OCI-LY7 (cell line): Measurements from ENCODE around the gene GALNTL6. TPM values are rescaled to one million over a fixed set of nuclear protein-coding genes. Genes with fewer than 3 reads are reported as not detected.

Experiments
- BruUV-seq: library from RNA; stranded (reverse); fragments of 400-500 nt; replicated peaks from 2 replicates; lab custom pipeline; 2021; lab: Mats Ljungman, UMichigan
- CTCF ChIA-PET: fragments of 300-600 bp; sonication (Branson Sonifier 250); formaldehyde crosslinking; loops from one replicate; lab custom pipeline; 2022; ENCODE audit warnings: antibody characterized with exemption; ENCODE audit not compliant: unreplicated experiment; lab: Charles Lee
- POLR2A ChIA-PET: fragments of 300-600 bp; sonication (Branson Sonifier 250); formaldehyde crosslinking; loops from one replicate; lab custom pipeline; 2022; ENCODE audit warnings: antibody characterized with exemption; lab: Charles Lee
- DNase-seq: peaks from one replicate; pipeline ENCODE4 v3.0.0-alpha.2; 2015; ENCODE audit warnings: low spot score
- H2AFZ ChIP-seq: fragments of 200-600 bp; sonication (generic), shearing (Covaris generic); 2 replicates; pipeline ENCODE4 v1.6.1; 2014; ENCODE audit warnings: mild to moderate bottlenecking, antibody characterized with exemption, low read length, moderate library complexity
- H3K27ac ChIP-seq: fragments of 200-600 bp; sonication (generic); 2 replicates; pipeline ENCODE4 v1.5.1; 2014; ENCODE audit warnings: mixed run types, low read depth, mild to moderate bottlenecking, moderate library complexity, low read length, inconsistent platforms; ENCODE audit not compliant: poor library complexity, severe bottlenecking
- H3K36me3 ChIP-seq: fragments of 200-600 bp; sonication (generic); 2 replicates; pipeline ENCODE4 v1.6.1; 2014; ENCODE audit warnings: mild to moderate bottlenecking, antibody characterized with exemption, low read length, moderate library complexity, mixed read lengths; ENCODE audit not compliant: insufficient read depth
- H3K4me1 ChIP-seq: fragments of 200-600 bp; sonication (generic); 2 replicates; pipeline ENCODE4 v1.5.1; 2014; ENCODE audit warnings: mild to moderate bottlenecking, low read length; ENCODE audit not compliant: insufficient read depth, poor library complexity, severe bottlenecking
- H3K4me2 ChIP-seq: fragments of 200-600 bp; sonication (generic); 2 replicates; pipeline ENCODE4 v1.6.1; 2014; ENCODE audit warnings: mild to moderate bottlenecking, low read length
- H3K4me3 ChIP-seq: fragments of 200-600 bp; sonication (generic); 2 replicates; pipeline ENCODE4 v1.5.1; 2014; ENCODE audit warnings: mild to moderate bottlenecking, low read depth, low read length; ENCODE audit not compliant: poor library complexity, severe bottlenecking
- H3K79me2 ChIP-seq: fragments of 200-600 bp; sonication (generic); 2 replicates; pipeline ENCODE4 v1.6.1; 2016; ENCODE audit warnings: low read depth, mild to moderate bottlenecking, low read length, moderate library complexity, mixed read lengths; ENCODE audit not compliant: insufficient read depth
- H3K9me2 ChIP-seq: fragments of 200-600 bp; sonication (generic); 2 replicates; pipeline ENCODE4 v1.6.1; 2016; ENCODE audit warnings: mild to moderate bottlenecking, low read length, mixed read lengths; ENCODE audit not compliant: insufficient read depth
- H3K9me3 ChIP-seq: fragments of 200-600 bp; sonication (generic); 2 replicates; pipeline ENCODE4 v1.6.1; 2014; ENCODE audit warnings: mild to moderate bottlenecking, mixed run types, low read length, mixed read lengths
- H4K20me1 ChIP-seq: fragments of 200-600 bp; sonication (generic); 2 replicates; pipeline ENCODE4 v1.6.1; 2014; ENCODE audit warnings: mild to moderate bottlenecking, antibody characterized with exemption, low read length, moderate library complexity, mixed read lengths; ENCODE audit not compliant: insufficient read depth
- EZH2phosphoT487 ChIP-seq: fragments of 200-600 bp; sonication (generic); IDR thresholded peaks from 2 replicates; pipeline ENCODE4 v1.6.1; 2018; ENCODE audit warnings: low read depth, borderline replicate concordance, mild to moderate bottlenecking, mixed run types, antibody characterized with exemption, low read length, moderate library complexity, mixed read lengths
- intact Hi-C: fragments of 100-400 bp; cut with micrococcal nuclease; formaldehyde crosslinking; loops from one replicate; pipeline ENCODE4 v1.10.0; 2022; ENCODE audit not compliant: unreplicated experiment
- total RNA-seq, 2 experiments: library from RNA; depleted of rRNA in 1 of 2; stranded (reverse); fragments of >200 nt in 1 of 2; shearing (Covaris generic) in 1 of 2; gene quantifications; 2 replicates each; pipeline ENCODE4 v1.2.3, GENCODE V29; 2014 to 2022
- TF ChIP-seq, protein P1 (sequence below): fragments of 200-600 bp; sonication (generic); conservative IDR thresholded peaks from 2 replicates; pipeline ENCODE4 v1.5.1; 2014; ENCODE audit warnings: mild to moderate bottlenecking, antibody characterized with exemption, low read length, moderate library complexity, mixed read lengths

The GALNTL6 gene
- total RNA-seq, 2 experiments from 2014 or later = not detected

- ChIA-PET POLR2A (no interaction called here), CTCF (no interaction called here)
- H4K20me1 ChIP-seq = no peaks in the 10 kb centered on the region
- no peaks in the 10 kb centered on the region for H3K9me2 ChIP-seq
- H3K79me2 ChIP-seq = no peaks in the 10 kb centered on the region
- no TSS peak for BruUV-seq
- no peak for DNase-seq
- no peak overlapping the region for H2AFZ ChIP-seq
- TF ChIP-seq, protein P1, sequence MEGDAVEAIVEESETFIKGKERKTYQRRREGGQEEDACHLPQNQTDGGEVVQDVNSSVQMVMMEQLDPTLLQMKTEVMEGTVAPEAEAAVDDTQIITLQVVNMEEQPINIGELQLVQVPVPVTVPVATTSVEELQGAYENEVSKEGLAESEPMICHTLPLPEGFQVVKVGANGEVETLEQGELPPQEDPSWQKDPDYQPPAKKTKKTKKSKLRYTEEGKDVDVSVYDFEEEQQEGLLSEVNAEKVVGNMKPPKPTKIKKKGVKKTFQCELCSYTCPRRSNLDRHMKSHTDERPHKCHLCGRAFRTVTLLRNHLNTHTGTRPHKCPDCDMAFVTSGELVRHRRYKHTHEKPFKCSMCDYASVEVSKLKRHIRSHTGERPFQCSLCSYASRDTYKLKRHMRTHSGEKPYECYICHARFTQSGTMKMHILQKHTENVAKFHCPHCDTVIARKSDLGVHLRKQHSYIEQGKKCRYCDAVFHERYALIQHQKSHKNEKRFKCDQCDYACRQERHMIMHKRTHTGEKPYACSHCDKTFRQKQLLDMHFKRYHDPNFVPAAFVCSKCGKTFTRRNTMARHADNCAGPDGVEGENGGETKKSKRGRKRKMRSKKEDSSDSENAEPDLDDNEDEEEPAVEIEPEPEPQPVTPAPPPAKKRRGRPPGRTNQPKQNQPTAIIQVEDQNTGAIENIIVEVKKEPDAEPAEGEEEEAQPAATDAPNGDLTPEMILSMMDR = no peak
- TF ChIP-seq EZH2phosphoT487 = no peak
- no peaks in the 10 kb centered on the region for H3K4me1 ChIP-seq
- no peak overlapping the region for H3K27ac ChIP-seq
- intact Hi-C loops = no loop called here
- no peak overlapping the region for H3K4me2 ChIP-seq
- no peak overlapping the region for H3K4me3 ChIP-seq
- no peaks in the 10 kb centered on the region for H3K9me3 ChIP-seq
- no peaks in the 10 kb centered on the region for H3K36me3 ChIP-seq
These were observed 835.9 kb downstream of the GALNTL6 start for GRCh38 chr4:172649143-172649542.

- no peaks in the 10 kb centered on the region for H3K9me2 ChIP-seq
- no peak overlapping the region for H2AFZ ChIP-seq
- no peaks in the 10 kb centered on the region for H4K20me1 ChIP-seq
- H3K27ac ChIP-seq = no peak overlapping the region
- no peaks in the 10 kb centered on the region for H3K4me1 ChIP-seq
- DNase-seq = no peak
- no peak overlapping the region for H3K4me3 ChIP-seq
- no peak overlapping the region for H3K4me2 ChIP-seq
- H3K36me3 ChIP-seq = no peaks in the 10 kb centered on the region
- TF ChIP-seq, protein P1 = no peak
- no peak for TF ChIP-seq EZH2phosphoT487
- intact Hi-C loops = no loop called here
- BruUV-seq = no TSS peak
- H3K9me3 ChIP-seq = no peaks in the 10 kb centered on the region
- ChIA-PET POLR2A (interaction anchor here (1.3 kb wide), 1 partner anchor 11 kb away, joined by 3 read pairs; no protein-coding TSS in a partner anchor), CTCF (no interaction called here)
- H3K79me2 ChIP-seq = no peaks in the 10 kb centered on the region
These were observed 837.7 kb downstream of the GALNTL6 start for GRCh38 chr4:172650758-172651530.

DNA sequence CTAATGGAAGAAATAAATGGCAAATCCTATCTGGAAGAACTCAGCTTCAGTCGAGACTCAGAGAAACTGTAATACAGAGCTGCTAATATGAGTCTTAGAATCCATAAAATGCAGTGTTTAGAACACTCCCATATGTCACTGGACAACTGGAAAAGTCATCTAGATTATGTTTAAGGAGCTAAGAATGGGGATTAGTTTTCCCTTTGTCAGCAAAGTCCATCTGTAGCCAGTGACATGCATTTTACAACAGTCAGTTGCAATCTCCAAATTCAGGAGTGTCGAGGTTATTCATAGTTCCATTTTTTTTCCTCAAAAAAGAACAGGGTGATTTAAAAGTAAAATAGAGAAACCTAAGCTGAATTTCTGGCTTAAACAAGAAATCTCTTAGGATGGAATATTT, 838.8 kb downstream of the GALNTL6 start:
- CTCF ChIA-PET = no interaction called here
- H2AFZ ChIP-seq = no peak overlapping the region
- H4K20me1 ChIP-seq = no peaks in the 10 kb centered on the region
- H3K4me2 ChIP-seq = no peak overlapping the region
- H3K4me3 ChIP-seq = no peak overlapping the region
- no peaks in the 10 kb centered on the region for H3K9me2 ChIP-seq
- no peaks in the 10 kb centered on the region for H3K4me1 ChIP-seq
- H3K9me3 ChIP-seq = no peaks in the 10 kb centered on the region
- TF ChIP-seq, protein P1 = no peak
- TF ChIP-seq EZH2phosphoT487 = no peak
- H3K36me3 ChIP-seq = no peaks in the 10 kb centered on the region
- intact Hi-C loops = no loop called here
- no TSS peak for BruUV-seq
- DNase-seq = no peak
- no peak overlapping the region for H3K27ac ChIP-seq
- POLR2A ChIA-PET = interaction anchor here (1.3 kb wide), 1 partner anchor 12 kb away, joined by 3 read pairs; no protein-coding TSS in a partner anchor
- H3K79me2 ChIP-seq = no peaks in the 10 kb centered on the region
